Endothelial cell (in vitro differentiated cells): Measurements from ENCODE around the gene ZNF70. TPM values are rescaled to one million over a fixed set of nuclear protein-coding genes. Genes with fewer than 3 reads are reported as not detected.

Source experiments
- DNase-seq: peaks from one replicate; pipeline ENCODE4 v3.0.0; 2021; ENCODE audit warnings: low spot score
- H3K27ac Mint-ChIP-seq: one replicate; pipeline ENCODE4 v1.8.0; 2021; ENCODE audit warnings: mixed read lengths, inconsistent platforms; ENCODE audit not compliant: unreplicated experiment
- H3K27me3 Mint-ChIP-seq: one replicate; pipeline ENCODE4 v1.8.0; 2021; ENCODE audit warnings: mild to moderate bottlenecking, moderate library complexity, mixed read lengths, inconsistent platforms; ENCODE audit not compliant: unreplicated experiment
- H3K36me3 Mint-ChIP-seq: one replicate; pipeline ENCODE4 v1.8.0; 2021; ENCODE audit warnings: mild to moderate bottlenecking, low read depth, mixed read lengths, inconsistent platforms; ENCODE audit not compliant: unreplicated experiment
- H3K4me1 Mint-ChIP-seq: one replicate; pipeline ENCODE4 v1.8.0; 2021; ENCODE audit warnings: mild to moderate bottlenecking, mixed read lengths, inconsistent platforms; ENCODE audit not compliant: unreplicated experiment
- H3K4me3 Mint-ChIP-seq: one replicate; pipeline ENCODE4 v1.8.0; 2021; ENCODE audit warnings: mild to moderate bottlenecking, mixed read lengths, inconsistent platforms; ENCODE audit not compliant: unreplicated experiment
- H3K9me3 Mint-ChIP-seq: one replicate; pipeline ENCODE4 v1.8.0; 2021; ENCODE audit warnings: mixed read lengths, inconsistent platforms; ENCODE audit not compliant: unreplicated experiment
- CTCF ChIP-seq: fragments of 200-600 bp; sonication (generic); IDR thresholded peaks from one replicate; pipeline ENCODE4 v1.5.0; 2021; ENCODE audit warnings: antibody characterized with exemption; ENCODE audit not compliant: unreplicated experiment
- total RNA-seq: library from RNA; stranded (reverse); fragmentation: NEBNext Ultra II Directional; extraction: Animal tissue kit (Norgen Biotek cat#: 25700); gene quantifications from one replicate; pipeline ENCODE4 v1.2.1, GENCODE V29; 2021; ENCODE audit not compliant: unreplicated experiment

Gene ZNF70
- total RNA-seq, 1 donor from 2014 or later, result 8.0 TPM

GRCh38 chr22:23786752-23787599, 36.1 kb upstream of the ZNF70 start, which contains the start of gene SMARCB1:
Gene SMARCB1, plus strand, starts transcription at chr22:23786966. Its CDS starts 204 bp downstream, at chr22:23787170.
- Mint-ChIP-seq H3K4me1 (peaks cover 11% of the 10 kb centered on the region), H3K4me3 (peak within 1 kb of the TSS; percentile 95), H3K27ac (peak within 1 kb of the TSS; percentile 84), H3K36me3 (no peaks in the 10 kb centered on the region), H3K27me3 (peaks cover 3% of the 10 kb centered on the region), H3K9me3 (no peaks in the 10 kb centered on the region)
- peak; percentile 92 for DNase-seq
- no peak for TF ChIP-seq CTCF

- no peak for TF ChIP-seq CTCF
- Mint-ChIP-seq H3K4me1 (peaks cover 11% of the 10 kb centered on the region), H3K36me3 (no peaks in the 10 kb centered on the region), H3K9me3 (no peaks in the 10 kb centered on the region), H3K4me3 (peak overlapping the region; percentile 83), H3K27ac (peak overlapping the region; percentile 83), H3K27me3 (peaks cover 3% of the 10 kb centered on the region)
- no peak for DNase-seq
Measured at GRCh38 chr22:23786261-23786710, 35.4 kb upstream of the ZNF70 start.

- H3K4me3 Mint-ChIP-seq, result no peak overlapping the region
- TF ChIP-seq CTCF, result no peak
- H3K27ac Mint-ChIP-seq, result no peak overlapping the region
- no peaks in the 10 kb centered on the region for H3K9me3 Mint-ChIP-seq
- peaks cover 11% of the 10 kb centered on the region for H3K4me1 Mint-ChIP-seq
- H3K36me3 Mint-ChIP-seq, result no peaks in the 10 kb centered on the region
- peaks cover 3% of the 10 kb centered on the region for H3K27me3 Mint-ChIP-seq
- DNase-seq, result no peak
Measured at GRCh38 chr22:23784215-23784732, 33.4 kb upstream of the ZNF70 start.

- no peak overlapping the region for H3K27ac Mint-ChIP-seq
- H3K4me3 Mint-ChIP-seq, result no peak overlapping the region
- no peaks in the 10 kb centered on the region for H3K9me3 Mint-ChIP-seq
- H3K4me1 Mint-ChIP-seq, result peaks cover 11% of the 10 kb centered on the region
- DNase-seq, result no peak
- peaks cover 3% of the 10 kb centered on the region for H3K27me3 Mint-ChIP-seq
- TF ChIP-seq CTCF, result no peak
- no peaks in the 10 kb centered on the region for H3K36me3 Mint-ChIP-seq
Measured at GRCh38 chr22:23783265-23784150, 32.6 kb upstream of the ZNF70 start.
